MCF 10A (cell line): Measurements from ENCODE around the gene PIP4K2A. TPM values are rescaled to one million over a fixed set of nuclear protein-coding genes. Genes with fewer than 3 reads are reported as not detected.

Experiments
- BruUV-seq: library from RNA; stranded (reverse); fragments of 400-500 nt; replicated peaks from 2 replicates; lab custom pipeline; 2021; lab: Mats Ljungman, UMichigan
- CTCF ChIA-PET: fragments of 300-600 bp; sonication (Branson Sonifier 250); formaldehyde crosslinking; extraction: SDS; loops from one replicate; lab custom pipeline; 2021; ENCODE audit warnings: antibody characterized with exemption, inconsistent platforms; lab: Yijun Ruan, JAX
- POLR2A ChIA-PET: fragments of 300-600, 350-650 bp; sonication (Branson Sonifier 250); formaldehyde crosslinking; extraction: SDS; loops from one replicate; lab custom pipeline; 2020; ENCODE audit warnings: antibody characterized with exemption, inconsistent platforms; lab: Yijun Ruan, JAX
- DNase-seq: peaks from one replicate; pipeline ENCODE4 v3.0.0-alpha.2; 2018; ENCODE audit not compliant: unreplicated experiment
- H3K27ac Mint-ChIP-seq: one replicate; pipeline ENCODE4 v1.8.0; 2022; ENCODE audit warnings: mild to moderate bottlenecking, low read depth, mixed read lengths; ENCODE audit not compliant: unreplicated experiment
- H3K27me3 Mint-ChIP-seq: one replicate; pipeline ENCODE4 v1.8.0; 2022; ENCODE audit warnings: mixed read lengths; ENCODE audit not compliant: insufficient read depth, unreplicated experiment
- H3K36me3 Mint-ChIP-seq: one replicate; pipeline ENCODE4 v1.8.0; 2022; ENCODE audit warnings: mild to moderate bottlenecking, moderate library complexity, mixed read lengths; ENCODE audit not compliant: insufficient read depth, unreplicated experiment
- H3K4me1 Mint-ChIP-seq: one replicate; pipeline ENCODE4 v1.8.0; 2022; ENCODE audit warnings: mixed read lengths; ENCODE audit not compliant: insufficient read depth, unreplicated experiment
- H3K4me3 Mint-ChIP-seq: one replicate; pipeline ENCODE4 v1.8.0; 2022; ENCODE audit warnings: mild to moderate bottlenecking, moderate library complexity, mixed read lengths; ENCODE audit not compliant: unreplicated experiment
- H3K9me3 Mint-ChIP-seq: one replicate; pipeline ENCODE4 v1.8.0; 2022; ENCODE audit warnings: mixed read lengths; ENCODE audit not compliant: unreplicated experiment
- CTCF ChIP-seq: fragments of 200-600 bp; IDR thresholded peaks from one replicate; pipeline ENCODE4 v1.8.0; 2022; ENCODE audit warnings: antibody characterized with exemption, mild to moderate bottlenecking; ENCODE audit not compliant: unreplicated experiment
- intact Hi-C: fragments of 100-400 bp; cut with micrococcal nuclease; formaldehyde crosslinking; loops from 2 replicates; pipeline ENCODE4 v1.14.1; 2022
- total RNA-seq: library from RNA; stranded (reverse); gene quantifications from 2 replicates; pipeline ENCODE4 v1.2.3, GENCODE V29; 2022

PIP4K2A gene
- total RNA-seq, 1 experiment from 2014 or later = 24.2 TPM

GRCh38 chr10:22683140-22683389, 31.3 kb downstream of the PIP4K2A start:
- Mint-ChIP-seq H3K4me1 (peaks cover 33% of the 10 kb centered on the region), H3K4me3 (peak overlapping the region; percentile 38), H3K36me3 (peaks cover 5% of the 10 kb centered on the region), H3K27ac (peak overlapping the region; percentile 88), H3K9me3 (no peaks in the 10 kb centered on the region), H3K27me3 (no peaks in the 10 kb centered on the region)
- CTCF ChIA-PET = interaction anchor here (0.7 to 1.2 kb wide), 4 partner anchors 13 to 490 kb away, joined by 3 to 5 read pairs (median 4); no protein-coding TSS in a partner anchor
- BruUV-seq = no TSS peak
- no peak for TF ChIP-seq CTCF
- intact Hi-C loops = loop anchor here (5.0 kb wide), 1 partner anchor 61 kb away; no protein-coding TSS in a partner anchor
- peak; percentile 44 for DNase-seq
- POLR2A ChIA-PET = interaction anchor here (0.9 to 2.9 kb wide), 7 partner anchors 8 to 367 kb away, joined by 3 to 19 read pairs (median 5); partner anchors contain the start of genes COMMD3 and PIP4K2A

DNA sequence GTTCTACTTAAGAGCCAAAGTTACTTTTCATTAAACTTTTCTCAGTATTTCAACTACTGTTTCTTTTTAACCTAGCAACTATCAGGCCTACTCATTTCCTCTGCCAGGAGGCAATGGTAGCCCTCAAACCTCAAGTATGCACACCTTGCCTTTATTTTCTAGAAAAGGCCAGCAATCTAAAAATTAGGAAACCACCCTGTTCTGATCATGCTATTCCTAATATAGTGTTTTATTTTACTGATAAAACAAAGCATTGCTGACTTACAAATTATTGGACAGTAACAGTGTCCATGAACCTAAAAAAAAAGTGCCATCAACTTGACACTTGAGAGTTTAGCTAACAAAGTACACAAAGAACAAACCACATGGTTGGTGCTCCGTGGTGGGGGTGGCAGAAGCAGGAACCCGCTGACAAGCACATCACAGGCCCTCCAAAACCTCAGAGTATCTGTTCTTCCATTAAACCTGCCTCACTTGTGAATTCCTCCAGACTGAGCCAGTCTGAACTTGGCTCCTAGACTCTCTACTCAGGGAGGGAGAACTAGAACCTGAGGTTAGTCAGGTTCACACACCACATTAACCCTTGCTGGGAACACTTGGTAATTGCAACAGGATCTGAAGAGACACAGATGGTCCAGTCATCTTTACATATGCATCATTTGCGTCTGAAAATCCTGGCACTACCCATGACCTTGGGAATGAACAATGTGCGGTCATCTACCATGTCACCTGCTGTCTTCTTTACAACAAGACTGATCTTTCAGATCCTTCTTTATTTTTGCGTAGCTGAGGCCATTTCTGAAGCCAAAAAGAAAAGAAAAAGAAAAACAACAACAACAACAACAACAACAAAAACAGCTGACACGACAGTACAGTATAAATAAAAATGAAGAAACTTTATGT, 31.9 kb downstream of the PIP4K2A start:
- peak overlapping the region; percentile 38 for H3K4me3 Mint-ChIP-seq
- no TSS peak for BruUV-seq
- TF ChIP-seq CTCF = no peak
- H3K27me3 Mint-ChIP-seq = no peaks in the 10 kb centered on the region
- peaks cover 5% of the 10 kb centered on the region for H3K36me3 Mint-ChIP-seq
- ChIA-PET POLR2A (interaction anchor here (0.6 to 2.9 kb wide), 14 partner anchors 9 to 367 kb away, joined by 3 to 19 read pairs (median 4); partner anchors contain the start of genes COMMD3 and PIP4K2A), CTCF (interaction anchor here (0.9 to 1.2 kb wide), 4 partner anchors 30 to 140 kb away, joined by 3 to 5 read pairs (median 4); no protein-coding TSS in a partner anchor)
- peaks cover 33% of the 10 kb centered on the region for H3K4me1 Mint-ChIP-seq
- H3K9me3 Mint-ChIP-seq = no peaks in the 10 kb centered on the region
- intact Hi-C loops = loop anchor here (5.0 kb wide), 1 partner anchor 60 kb away; no protein-coding TSS in a partner anchor
- peak; percentile 61 for DNase-seq
- peak overlapping the region; percentile 88 for H3K27ac Mint-ChIP-seq

DNA sequence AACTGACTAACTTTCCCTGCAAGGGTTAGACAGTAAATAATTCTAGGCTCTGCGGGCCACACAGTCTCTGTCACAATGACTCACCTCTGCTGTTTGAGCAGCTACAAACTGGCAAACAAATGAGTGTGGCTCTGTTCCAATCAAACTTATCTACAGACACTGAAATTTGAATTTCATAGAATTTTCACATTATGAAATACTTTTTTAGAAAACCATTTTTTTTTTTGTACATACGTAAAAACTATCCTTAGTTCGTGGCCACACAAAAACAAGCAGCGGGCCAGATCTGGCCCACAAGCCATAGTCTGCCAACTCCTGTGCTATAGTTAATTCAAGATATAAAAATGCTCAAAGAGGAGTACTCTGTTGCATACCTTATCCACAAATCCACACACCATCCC, 32.6 kb downstream of the PIP4K2A start:
- Mint-ChIP-seq H3K4me3 (no peak overlapping the region), H3K27ac (peak overlapping the region; percentile 88), H3K4me1 (peaks cover 33% of the 10 kb centered on the region), H3K27me3 (no peaks in the 10 kb centered on the region), H3K9me3 (no peaks in the 10 kb centered on the region), H3K36me3 (peaks cover 5% of the 10 kb centered on the region)
- ChIA-PET POLR2A (interaction anchor here (0.6 to 2.9 kb wide), 9 partner anchors 9 to 365 kb away, joined by 3 to 19 read pairs (median 4); partner anchors contain the start of gene PIP4K2A), CTCF (interaction anchor here (0.7 to 1.2 kb wide), 3 partner anchors 65 to 1498 kb away, joined by 3 to 5 read pairs (median 4); no protein-coding TSS in a partner anchor)
- TF ChIP-seq CTCF = no peak
- DNase-seq = peak; percentile 83
- no TSS peak for BruUV-seq
- intact Hi-C loops = loop anchor here (5.0 kb wide), 1 partner anchor 59 kb away; no protein-coding TSS in a partner anchor

DNA sequence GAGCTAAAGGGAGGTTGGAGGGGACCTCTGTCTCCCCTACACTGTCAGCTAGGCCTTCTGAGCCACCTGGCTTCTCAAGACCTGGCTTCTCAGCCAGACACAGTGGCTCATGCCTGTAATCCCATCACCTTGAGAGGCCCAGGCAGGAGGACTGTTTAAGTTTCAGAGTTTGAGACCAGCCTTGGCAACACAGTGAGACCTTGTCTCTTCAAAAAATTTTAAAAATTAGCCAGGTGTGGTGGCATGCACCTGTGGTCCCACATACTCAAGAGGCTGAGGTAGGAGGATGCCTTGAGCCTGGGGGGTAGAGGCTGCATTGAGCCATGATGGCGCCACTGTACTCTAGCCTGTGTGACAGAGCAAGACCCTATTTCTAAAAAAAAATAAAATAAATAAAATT, 33.1 kb downstream of the PIP4K2A start:
- CTCF ChIA-PET = interaction anchor here (0.7 to 1.2 kb wide), 3 partner anchors 65 to 1497 kb away, joined by 3 to 5 read pairs (median 4); no protein-coding TSS in a partner anchor
- no peak for TF ChIP-seq CTCF
- Mint-ChIP-seq H3K4me1 (peaks cover 33% of the 10 kb centered on the region), H3K27ac (no peak overlapping the region), H3K4me3 (no peak overlapping the region), H3K9me3 (no peaks in the 10 kb centered on the region), H3K27me3 (no peaks in the 10 kb centered on the region), H3K36me3 (peaks cover 5% of the 10 kb centered on the region)
- POLR2A ChIA-PET = interaction anchor here (0.8 to 2.9 kb wide), 7 partner anchors 9 to 58 kb away, joined by 4 to 19 read pairs (median 4); partner anchors contain the start of gene PIP4K2A
- intact Hi-C loops = loop anchor here (5.0 kb wide), 1 partner anchor 59 kb away; no protein-coding TSS in a partner anchor
- no TSS peak for BruUV-seq
- no peak for DNase-seq
